ENCODE measurements around the gene NLRP1.

Gene NLRP1

GRCh38 chr17:5608399-5609112 is 24.2 kb upstream of the NLRP1 start:
- TF ChIP-seq CTCF (IDR thresholded peaks at IDR 0.05; ENCODE audit: control insufficient read depth, extremely low read depth, insufficient read depth): no peak
- no peak for DNase-seq (ENCODE audit: low read depth)
- H3K4me3 ChIP-seq (ENCODE audit: low read depth, low read length): no peak overlapping the region

GRCh38 chr17:5607946-5608345 is 23.6 kb upstream of the NLRP1 start:
- no peak for TF ChIP-seq CTCF (IDR thresholded peaks at IDR 0.05; ENCODE audit: control insufficient read depth, extremely low read depth, insufficient read depth)
- no peak for DNase-seq (ENCODE audit: low read depth)
- no peak overlapping the region for H3K4me3 ChIP-seq (ENCODE audit: low read depth, low read length)

GRCh38 chr17:5605452-5605851 is 21.1 kb upstream of the NLRP1 start:
- no peak for DNase-seq (ENCODE audit: low read depth)
- TF ChIP-seq CTCF (IDR thresholded peaks at IDR 0.05; ENCODE audit: control insufficient read depth, extremely low read depth, insufficient read depth): no peak
- no peak overlapping the region for H3K4me3 ChIP-seq (ENCODE audit: low read depth, low read length)

GRCh38 chr17:5600041-5600440 is 15.7 kb upstream of the NLRP1 start:
- H3K4me3 ChIP-seq (ENCODE audit: low read depth, low read length): no peak overlapping the region
- DNase-seq (ENCODE audit: low read depth): no peak
- no peak for TF ChIP-seq CTCF (IDR thresholded peaks at IDR 0.05; ENCODE audit: control insufficient read depth, extremely low read depth, insufficient read depth)

GRCh38 chr17:5598457-5598856 is 14.1 kb upstream of the NLRP1 start:
- no peak overlapping the region for H3K4me3 ChIP-seq (ENCODE audit: low read depth, low read length)
- no peak for DNase-seq (ENCODE audit: low read depth)
- no peak for TF ChIP-seq CTCF (IDR thresholded peaks at IDR 0.05; ENCODE audit: control insufficient read depth, extremely low read depth, insufficient read depth)

GRCh38 chr17:5596421-5596820 is 12.1 kb upstream of the NLRP1 start:
- no peak for TF ChIP-seq CTCF (IDR thresholded peaks at IDR 0.05; ENCODE audit: control insufficient read depth, extremely low read depth, insufficient read depth)
- DNase-seq (ENCODE audit: low read depth): no peak
- no peak overlapping the region for H3K4me3 ChIP-seq (ENCODE audit: low read depth, low read length)

- DNase-seq (ENCODE audit: low read depth): no peak
- H3K4me3 ChIP-seq (ENCODE audit: low read depth, low read length): no peak overlapping the region
- no peak for TF ChIP-seq CTCF (IDR thresholded peaks at IDR 0.05; ENCODE audit: control insufficient read depth, extremely low read depth, insufficient read depth)
Observed at GRCh38 chr17:5595831-5596230, 11.5 kb upstream of the NLRP1 start.
